UCSD-AML1 (cell line): ENCODE measurements around the gene NEK5.
"Not testable (repeated sequence)": the region's sequence is repeated elsewhere in the genome, so short reads cannot be mapped to it uniquely, and the experiment has no call there.

Experiments
- DNase-seq: peaks from one replicate; lab custom pipeline; 2025; ENCODE audit not compliant: unreplicated experiment; lab: John Stamatoyannopoulos, UW

NEK5 gene

DNA sequence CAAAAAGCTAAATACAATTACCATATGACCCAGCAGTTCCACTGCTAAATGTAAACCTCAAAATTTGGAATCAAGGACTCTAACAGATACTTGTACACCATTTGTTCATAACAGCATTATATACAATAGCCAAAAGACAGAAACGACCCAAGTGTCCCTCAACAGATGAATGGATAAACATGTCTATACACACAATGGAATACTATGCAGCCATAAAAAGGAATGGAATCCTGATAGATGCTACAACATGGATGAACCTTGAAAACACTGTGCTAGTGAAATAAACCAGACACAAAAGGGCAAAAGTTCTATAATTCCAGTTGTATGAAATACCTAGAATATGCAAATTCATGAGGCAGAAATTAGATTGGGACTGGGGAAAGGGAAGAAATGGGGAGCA is 18.4 kb upstream of the NEK5 start:
- no peak for DNase-seq

DNA sequence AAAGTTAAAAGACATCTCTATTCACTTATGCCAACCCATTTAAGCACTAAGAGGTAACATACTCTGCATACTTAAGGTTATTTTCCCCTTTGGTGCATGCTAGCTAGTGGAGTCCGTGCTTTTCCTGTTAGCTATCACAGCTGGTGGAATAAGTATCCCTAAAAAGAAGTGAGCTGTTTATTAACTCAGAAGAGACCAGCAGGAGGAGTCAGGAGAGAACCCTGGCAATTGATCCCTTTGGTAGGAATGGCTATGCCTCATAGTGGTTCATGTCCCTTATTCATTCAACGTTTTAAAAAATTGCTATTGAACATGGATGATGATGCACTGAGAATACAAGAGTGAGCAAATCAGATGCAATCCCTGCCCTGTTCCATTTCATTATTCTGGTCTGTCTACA is 12.4 kb upstream of the NEK5 start:
- no peak for DNase-seq

- DNase-seq, result no peak
Observed at GRCh38 chr13:52137489-52137888, 8.6 kb upstream of the NEK5 start.

DNA sequence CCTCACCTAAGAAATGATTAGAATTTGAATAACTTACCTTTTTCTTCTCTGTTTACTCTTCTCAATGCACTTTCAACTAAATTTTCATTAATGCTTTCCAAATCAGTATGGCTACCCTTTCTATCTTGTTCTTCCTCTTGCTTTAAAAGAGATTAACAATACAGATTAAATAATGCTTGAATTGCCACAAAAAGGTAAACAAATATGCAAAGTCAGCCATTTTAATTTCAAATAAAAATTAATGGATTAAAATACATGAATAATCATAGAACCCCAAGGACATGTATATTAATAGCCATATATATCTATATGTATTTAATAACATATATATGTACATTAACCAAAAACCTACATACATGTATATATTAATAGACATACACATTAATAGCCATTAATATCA is 7.9 kb upstream of the NEK5 start:
- no peak for DNase-seq

DNA sequence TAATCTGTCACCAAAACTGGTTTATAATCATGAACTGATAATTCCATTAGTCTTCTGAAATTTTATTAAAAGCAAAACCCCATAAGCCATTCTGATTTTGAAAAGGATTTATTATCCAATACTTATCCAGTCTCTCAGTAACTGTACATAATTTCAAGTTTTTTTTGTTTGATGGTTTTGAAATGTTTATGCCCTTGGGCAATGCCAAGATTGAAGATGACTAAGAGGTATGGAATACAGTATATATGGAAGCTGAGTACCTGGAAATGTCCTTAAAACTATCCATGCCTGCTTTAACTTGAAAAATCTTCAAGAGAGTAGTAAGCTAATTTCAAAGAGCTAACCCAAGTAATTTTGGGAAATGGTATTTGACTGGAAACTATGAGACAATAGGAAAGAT is 1.8 kb upstream of the NEK5 start:
- no peak for DNase-seq

DNA sequence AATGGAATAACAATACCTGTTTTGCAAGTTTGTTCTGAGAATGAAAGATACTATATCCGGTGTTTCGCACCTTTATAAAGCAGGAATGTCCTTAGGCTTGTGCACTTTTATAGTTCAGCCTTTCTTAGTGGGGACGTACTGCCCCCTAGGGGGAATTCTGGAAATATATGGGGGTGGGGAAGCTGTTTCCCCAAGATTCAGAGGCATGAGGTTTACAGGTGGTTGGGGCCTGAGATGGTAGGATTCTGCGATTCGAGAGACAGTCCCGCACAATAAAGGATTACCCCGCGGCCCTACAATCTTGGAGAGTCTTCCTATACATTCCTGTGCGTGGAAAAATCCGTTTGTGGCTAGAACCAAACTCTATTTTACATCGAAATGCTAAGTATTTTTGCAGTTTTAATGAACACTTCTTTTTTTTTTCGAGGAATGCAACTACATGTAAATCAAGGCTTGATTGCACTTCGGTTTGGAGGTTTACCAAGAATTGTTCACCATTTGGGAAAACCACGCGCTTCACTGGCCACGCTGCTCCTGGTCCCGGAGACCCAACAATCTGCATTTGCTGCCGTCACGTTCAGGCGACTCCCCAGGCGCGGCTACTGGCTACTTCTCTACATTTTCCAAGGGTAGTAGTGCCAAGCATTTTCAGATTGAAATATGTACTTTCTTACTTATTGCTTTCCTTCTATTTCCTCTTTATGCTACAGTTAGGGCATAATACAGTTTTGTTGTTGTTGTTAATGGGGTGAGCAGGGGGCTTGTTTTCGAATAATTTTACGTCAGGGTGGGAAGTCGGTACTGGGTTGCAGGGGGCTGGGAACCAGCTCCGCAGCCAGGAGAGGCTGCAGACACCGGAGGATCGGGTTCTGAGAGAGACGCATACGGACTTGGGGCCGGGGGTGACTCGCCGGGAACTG is 830 bp downstream of the NEK5 start:
- peak; percentile 22 for DNase-seq

GRCh38 chr13:52127378-52127777 is 1.5 kb downstream of the NEK5 start:
- no peak for DNase-seq

DNA sequence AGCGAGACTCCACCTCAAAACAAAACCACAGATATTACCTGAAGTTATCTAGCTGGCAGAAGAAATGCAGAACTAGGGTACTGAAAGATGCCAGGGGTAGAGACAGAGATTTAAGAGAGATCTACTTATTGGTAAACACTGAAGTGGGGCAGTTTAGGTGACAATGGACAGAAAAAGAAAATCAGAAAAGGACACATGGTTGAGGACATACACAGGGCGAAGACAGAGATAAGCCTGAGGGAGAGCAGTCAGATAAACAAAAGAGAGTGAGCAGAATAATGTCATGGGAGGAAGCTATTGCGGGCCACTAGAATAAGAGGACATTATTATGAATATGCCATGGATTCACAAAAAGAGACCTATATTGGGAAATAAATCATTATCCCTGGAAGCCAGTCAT is 3.3 kb downstream of the NEK5 start:
- DNase-seq, result no peak

DNA sequence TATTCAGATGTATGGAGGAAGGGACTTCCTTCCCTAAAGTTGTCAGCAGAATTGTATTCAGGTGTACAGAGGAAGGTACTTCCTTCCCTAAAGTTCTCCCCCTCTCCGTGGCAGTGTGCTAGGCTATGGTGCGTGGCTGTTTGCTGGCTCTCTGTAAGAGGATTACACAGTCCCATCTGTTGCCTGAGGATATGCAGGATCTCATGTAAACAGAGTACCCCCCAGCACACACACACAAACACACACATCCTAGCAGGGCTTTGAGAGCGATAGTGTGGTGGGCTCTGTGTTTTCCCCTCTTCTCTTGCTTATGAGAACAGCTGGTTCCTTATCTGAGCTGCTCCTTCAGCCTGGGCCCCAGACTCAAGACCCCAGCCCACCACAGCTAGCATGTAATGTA is 10.3 kb downstream of the NEK5 start:
- no peak for DNase-seq

DNA sequence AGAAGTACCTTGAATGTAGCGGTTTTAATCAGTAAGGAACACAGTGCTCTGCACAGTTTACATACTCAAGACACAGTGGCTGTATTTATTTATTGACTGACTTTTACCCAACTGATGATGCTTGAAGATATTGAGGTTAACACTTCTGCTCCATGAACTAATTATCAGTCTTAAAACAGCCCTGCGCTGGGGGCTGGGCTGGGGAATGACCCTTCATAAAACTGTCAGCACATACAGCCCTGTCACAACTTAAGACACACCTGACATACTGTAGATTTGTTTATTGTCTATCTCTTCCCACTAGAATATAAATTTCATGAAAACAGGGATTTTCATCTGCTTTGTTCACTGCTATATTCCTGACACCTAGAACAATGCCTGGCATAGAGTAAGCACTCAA is 10.8 kb downstream of the NEK5 start:
- DNase-seq, result no peak

- no peak for DNase-seq
Observed at GRCh38 chr13:52112591-52112990, 16.3 kb downstream of the NEK5 start.

GRCh38 chr13:52109116-52109670 is 19.7 kb downstream of the NEK5 start:
- DNase-seq, result no peak

GRCh38 chr13:52105841-52106240 is 23.0 kb downstream of the NEK5 start:
- DNase-seq, result no peak

DNA sequence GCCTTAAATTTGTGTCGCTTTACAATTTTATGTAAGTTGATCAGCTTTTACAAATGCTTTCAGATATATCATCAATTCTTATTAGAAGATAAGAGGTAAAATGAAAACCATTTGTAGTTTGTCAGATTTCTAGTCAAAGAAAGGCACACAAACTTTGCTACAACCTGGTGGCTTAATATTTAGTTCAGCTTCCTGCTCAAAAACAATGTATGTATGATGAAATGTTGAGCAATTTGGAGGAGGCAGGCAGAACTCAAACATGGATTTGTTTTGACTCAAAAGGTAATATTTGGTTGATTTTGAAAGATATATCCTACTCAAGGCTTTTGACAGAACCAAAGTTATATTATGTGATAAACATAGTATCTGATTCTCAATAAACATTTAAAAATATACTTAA is 24.2 kb downstream of the NEK5 start:
- DNase-seq, result no peak

DNA sequence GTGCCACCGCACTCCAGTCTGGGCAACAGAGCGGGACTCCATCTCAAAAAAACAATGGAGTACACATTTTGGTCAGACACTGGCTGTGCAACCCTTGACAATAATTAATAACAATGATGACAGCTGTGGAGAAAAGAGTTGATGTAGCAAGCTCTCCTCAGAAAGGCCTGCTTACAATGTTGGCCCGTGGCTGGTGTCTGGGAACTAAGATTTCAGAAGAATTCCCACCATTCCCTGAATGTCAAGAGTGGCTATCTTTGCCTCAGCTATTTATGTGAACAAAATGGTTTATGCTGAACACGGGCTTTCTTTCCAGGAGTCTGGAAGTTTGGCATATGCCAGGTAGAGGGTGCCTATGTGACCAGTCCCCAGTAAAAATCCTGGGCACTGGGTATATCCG is 25.5 kb downstream of the NEK5 start:
- no peak for DNase-seq

DNA sequence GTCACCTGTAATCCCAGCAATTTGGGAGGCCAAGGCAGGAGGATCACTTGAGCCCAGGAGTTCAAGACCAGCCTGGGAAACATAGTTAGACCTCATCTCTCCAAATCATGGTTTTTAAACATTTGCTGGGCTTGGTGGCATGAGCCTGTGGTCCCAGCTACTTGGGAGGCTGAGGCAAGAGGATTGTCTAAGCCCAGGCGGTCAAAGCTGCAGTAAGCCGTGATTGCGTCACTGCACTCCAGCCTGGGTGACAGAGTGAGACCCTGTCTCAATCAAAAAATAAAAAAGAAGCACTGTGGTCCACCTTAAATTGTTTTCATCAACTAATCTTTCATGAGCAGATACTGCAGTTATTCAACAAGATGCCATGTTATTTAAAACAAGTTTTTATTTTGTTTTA is 26.4 kb downstream of the NEK5 start:
- DNase-seq, result not testable (repeated sequence)

- no peak for DNase-seq
Observed at GRCh38 chr13:52097197-52097596, 31.7 kb downstream of the NEK5 start.

- DNase-seq, result no peak
Observed at GRCh38 chr13:52096748-52097147, 32.1 kb downstream of the NEK5 start.

DNA sequence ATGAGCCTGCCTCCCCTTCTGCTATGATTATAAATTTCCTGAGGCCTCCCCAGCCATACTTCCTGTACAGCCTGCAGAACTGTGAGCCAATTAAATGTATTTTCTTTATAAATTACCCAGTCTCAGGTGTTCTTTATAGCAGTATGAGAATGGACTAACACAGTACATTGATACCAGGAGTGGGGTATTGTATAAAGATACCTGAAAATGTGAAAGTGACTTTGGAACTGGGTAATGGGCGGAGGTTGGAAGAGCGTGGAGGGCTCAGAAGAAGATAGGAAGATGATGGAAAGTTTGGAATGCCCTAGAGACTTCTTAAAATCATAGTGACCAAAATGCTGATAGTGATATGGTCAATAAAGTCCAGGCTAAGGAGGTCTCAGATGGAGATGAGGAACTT is 32.8 kb downstream of the NEK5 start:
- DNase-seq, result no peak

GRCh38 chr13:52092087-52092486 is 36.8 kb downstream of the NEK5 start:
- no peak for DNase-seq

DNA sequence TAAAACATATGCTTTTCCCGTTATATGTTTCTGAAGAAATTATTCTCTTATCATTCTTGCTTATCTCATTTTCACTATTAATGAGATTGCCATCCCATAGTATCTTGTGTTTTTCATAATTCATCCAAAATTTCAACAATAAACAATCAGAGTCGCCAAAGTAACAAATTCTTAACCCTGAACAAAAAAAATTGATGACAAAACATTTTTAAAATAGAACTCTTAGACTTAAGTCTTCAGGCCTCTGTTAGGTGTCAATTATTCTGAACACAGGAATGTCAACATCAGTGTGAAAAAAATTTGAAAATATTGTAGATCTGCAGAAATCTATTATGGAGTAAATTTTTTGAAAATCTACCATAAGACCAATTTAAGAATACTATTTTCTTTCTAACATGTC is 37.4 kb downstream of the NEK5 start:
- no peak for DNase-seq

DNA sequence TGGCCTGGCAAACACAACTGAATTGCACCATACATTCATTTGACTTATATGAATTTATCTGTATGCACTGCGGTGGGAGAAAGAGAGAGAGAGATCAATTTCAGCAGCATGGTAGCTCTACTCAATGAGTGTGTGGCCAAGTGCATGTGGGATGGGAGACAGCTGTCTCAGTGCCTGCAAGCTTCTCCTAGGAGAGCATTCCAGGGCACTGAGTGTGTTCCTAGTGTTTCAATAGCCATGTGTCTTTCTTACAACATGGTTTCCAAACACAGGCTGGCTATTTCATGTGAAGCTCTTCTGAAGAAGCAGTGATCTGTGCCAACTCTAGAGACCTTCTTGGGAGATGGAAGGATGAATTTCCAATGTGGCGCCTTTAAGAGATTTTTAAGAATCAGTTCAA is 43.5 kb downstream of the NEK5 start:
- no peak for DNase-seq

- not testable (repeated sequence) for DNase-seq
Observed at GRCh38 chr13:52084981-52085380, 43.9 kb downstream of the NEK5 start.
